T-helper 2 cell treated with Interferon-gamma antibody and Interleukin-4, amounts not matched to agents 100 ng/mL and 5 ng/mL, for 36 hours (primary cell): ENCODE measurements around the gene ACP6. TPM values are rescaled to one million over a fixed set of nuclear protein-coding genes. Genes with fewer than 3 reads are reported as not detected.
"Not testable (repeated sequence)": the region's sequence is repeated elsewhere in the genome, so short reads cannot be mapped to it uniquely, and the experiment has no call there.

Source experiments
- intact Hi-C: fragments of 100-400 bp; cut with micrococcal nuclease; formaldehyde crosslinking; loops from one replicate; pipeline ENCODE4 v1.15.1; 2023
- total RNA-seq: library from RNA; stranded (reverse); gene quantifications from 2 replicates; pipeline ENCODE4 v1.2.3, GENCODE V29; 2022

ACP6 gene
- total RNA-seq, result 10.2 and 12.7 TPM in 2 replicates

DNA sequence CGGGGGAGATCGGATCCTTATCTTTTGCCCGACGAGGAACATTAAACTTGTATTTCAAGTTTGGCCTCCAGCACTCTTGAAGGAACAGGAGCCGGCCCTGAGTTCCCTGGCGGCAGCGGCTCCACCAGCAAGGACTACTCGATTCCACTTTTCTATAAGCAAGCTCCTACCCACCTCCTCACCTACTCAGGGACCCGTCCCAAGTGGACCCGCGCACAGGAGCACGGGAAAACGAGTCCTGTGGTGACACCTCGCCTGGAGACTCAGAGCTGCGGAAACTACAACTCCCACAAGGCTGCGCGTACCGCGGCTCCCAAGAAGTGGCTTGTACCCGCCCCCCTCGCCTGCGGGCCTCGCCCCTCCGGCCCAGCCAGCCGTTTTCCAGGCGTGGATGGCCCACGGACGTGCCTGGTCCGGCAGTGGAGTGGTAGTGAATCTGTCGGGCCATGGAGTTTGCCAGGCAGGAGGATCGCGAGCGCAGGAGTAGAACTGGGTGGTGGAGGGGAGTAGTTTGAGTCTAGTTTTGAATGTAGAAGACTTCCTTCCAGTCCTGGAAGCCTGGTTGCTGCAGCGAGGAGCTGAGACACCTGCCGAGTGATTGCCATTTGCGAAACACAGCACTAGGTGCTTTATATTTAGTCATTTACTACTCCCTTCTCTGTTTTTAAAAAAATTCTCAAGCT lies at the start of gene ACP6:
Gene ACP6, minus strand, starts transcription at position 206 of the 683 bp plus-strand sequence. CDS start 476 bp downstream, outside the sequence.
- intact Hi-C loops, result loop anchor here (1.0 to 2.0 kb wide), 2 partner anchors 22 to 52 kb away; no protein-coding TSS in a partner anchor

DNA sequence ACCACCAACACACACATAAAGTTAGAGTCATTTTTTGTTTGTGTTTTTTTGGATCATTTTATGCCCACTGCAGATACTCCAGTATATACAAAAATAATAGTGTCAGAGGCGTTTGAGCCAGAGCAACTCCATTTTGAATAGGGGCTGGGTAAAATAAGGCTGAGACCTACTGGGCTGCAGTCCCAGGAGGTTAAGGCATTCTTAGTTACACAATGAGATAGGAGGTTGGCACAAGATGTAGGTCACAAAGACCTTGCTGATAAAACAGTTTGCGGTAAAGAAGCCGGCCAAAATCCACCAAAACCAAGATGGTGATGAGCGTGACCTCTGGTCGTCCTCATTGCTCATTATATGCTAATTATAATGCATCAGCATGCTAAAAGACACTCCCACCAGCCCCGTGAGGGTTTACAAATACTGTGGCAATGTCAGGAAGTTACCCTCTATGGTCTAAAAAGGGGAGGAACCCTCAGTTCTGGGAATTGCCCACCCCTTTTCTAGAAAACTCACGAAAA lies 49.4 kb upstream of the ACP6 start:
- intact Hi-C loops, result loop anchor here (5.0 kb wide), 1 partner anchor 173 kb away; no protein-coding TSS in a partner anchor

DNA sequence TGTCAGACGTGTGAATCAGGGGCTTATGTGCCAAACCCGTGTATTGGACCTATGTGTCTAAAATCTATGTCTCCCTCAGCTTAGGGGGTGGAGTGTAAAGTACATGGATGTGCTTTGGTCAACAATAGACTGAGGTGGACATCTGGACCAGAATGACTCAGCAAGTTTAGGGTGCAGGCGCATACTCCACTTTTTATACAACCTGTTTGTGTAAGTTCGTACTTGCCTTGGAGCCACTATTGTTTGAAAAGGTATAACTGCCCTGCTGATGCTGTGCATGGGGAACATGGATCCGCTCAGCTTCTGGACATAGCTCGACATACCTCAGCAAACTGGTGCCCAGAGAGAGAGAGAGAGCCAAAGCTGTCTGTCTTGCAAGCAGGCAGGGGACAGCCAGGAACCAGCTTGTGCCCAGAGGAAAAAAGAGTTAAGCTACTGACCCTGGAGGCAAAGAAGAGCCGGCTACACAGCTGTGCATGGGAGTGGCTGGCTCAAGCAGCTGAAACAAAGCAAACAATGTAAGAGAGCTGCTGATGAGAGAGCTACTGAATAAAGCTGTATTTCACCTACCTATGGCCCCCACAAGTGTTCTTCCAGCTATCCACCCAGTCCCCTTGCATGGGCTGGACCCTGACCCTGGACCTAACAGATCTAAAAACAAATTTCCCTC lies 48.8 kb upstream of the ACP6 start:
- intact Hi-C loops, result no loop called here

DNA sequence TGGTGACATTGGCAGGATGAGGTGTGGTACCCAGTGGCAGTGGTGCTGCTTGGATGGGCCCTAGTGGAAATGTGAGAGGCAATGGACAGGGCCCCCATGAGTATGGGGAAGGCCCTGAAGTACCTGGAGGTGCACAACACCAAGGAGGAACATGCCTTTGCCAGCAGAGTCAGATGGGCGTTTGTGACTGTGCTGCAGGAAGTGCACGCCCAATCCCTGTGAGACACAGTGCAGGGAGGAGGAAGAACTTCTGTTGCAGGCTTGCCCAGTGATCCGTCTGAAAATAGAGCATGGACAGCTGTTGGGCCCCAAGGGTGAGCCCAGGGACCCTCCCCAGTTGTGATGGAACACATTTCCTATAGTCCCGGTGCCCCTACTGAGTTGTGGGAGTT lies 47.4 kb upstream of the ACP6 start:
- intact Hi-C loops, result no loop called here

DNA sequence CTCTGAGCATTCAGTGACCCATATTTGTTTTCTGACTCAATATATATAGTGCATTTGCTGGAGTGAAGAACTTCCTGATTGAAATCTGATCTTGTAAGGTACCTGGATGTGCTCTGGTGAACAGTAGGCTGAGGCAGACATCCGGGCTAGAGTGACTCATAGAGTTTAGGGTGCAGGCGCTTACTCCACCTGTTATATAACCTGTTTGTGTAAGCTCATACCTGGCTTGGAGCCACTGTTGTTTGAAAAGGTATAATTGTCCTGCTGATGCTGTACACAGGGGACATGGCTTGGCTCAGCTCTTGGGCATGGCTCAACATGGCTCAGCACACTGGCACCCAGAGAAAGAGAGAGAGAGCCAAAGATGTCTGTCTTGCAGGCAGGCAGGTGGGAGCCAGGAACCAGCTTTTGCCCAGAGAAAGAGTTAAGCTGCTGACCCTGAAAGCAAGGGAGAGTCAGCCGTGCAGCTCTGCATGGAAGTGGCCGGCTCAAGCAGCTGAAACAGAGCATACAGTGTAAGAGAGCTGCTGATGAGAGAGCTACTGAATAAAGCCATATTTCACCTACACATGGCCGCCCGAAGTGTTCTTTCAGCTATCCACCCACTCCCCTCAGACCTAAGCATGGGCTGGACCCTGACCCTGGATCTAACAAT lies 46.9 kb upstream of the ACP6 start:
- intact Hi-C loops, result no loop called here

DNA sequence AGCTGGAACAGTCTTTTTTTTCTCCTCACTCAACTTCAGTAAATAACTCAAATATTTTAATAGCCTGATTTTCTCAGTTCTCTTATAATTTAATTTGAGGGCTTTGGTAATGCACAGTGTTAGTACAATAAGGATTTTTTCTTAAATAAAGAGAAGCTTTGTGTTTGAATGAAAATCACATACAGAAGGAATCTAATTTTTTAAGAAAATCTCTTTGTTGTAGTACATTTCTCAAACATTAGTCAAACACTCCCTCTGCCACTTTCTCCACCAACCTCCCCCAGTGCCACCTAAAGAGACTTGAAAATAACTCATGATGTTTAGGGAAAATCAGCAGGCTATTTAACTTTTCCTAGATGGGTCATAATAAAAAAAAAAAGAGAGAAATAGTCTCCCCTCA lies 42.3 kb upstream of the ACP6 start:
- intact Hi-C loops, result no loop called here

DNA sequence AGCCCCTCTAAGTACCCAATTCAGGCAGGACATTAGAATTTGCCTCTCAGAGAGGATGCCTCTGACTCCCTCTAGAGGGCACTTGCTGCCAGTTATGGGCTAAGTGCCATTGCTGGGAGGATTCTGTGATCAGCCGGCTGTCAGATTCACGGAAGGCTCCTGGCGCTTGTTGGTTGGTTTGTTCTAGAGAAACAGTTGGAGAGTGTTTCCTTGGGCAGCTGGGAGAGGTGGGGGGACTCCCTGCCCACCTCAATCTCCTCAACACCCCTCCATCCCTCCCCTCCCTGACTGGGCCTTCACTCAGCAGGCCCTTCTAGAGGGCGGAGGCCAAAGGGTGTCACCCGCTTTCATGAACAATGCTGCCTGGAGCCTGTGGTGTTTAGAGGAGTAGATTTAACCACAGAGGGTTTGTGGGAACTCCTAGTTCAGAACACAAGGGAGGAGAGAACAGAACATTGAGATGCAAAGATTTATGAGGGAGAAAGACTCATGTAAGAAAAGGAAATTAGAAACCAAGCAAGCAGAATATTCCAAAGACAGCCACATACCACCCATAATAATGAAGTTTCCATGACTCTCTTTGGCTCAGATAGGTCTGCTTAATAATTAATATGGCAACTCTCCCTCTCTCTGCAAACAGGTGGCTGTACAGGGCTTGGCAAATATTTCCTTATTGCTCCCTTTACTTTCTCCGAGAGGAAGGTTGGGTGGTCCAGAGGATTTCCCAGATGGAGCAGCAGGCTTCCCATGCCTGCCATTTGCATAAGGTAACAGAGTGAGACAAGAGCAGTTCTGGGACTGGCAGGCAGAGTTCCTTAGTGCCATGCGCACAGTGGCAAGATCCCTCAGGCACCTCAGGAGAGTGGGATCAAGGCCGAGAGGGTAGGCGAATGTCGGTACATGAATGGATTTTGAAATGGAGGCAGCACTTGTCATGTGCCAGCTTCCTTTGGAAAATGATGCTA lies 30.0 kb upstream of the ACP6 start:
- intact Hi-C loops, result loop anchor here (2.0 kb wide), 2 partner anchors 60 to 190 kb away; no protein-coding TSS in a partner anchor

DNA sequence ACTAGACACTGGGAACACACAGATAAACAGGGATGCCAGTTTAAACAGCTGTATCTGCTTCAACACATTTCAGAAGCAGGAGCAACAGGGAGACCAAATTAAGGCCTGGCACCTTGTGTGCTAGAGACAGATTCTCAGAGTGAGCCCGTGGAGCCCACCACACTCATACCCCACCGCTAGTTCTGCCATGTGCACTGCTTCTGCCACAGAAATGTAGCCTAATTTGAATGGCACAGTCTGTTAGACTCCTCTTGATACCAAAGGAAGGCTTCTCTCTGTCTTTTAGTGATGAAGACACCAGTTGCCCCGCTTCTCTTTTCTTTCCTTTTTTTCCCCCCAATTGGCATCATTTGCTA lies 29.3 kb upstream of the ACP6 start:
- intact Hi-C loops, result loop anchor here (2.0 kb wide), 2 partner anchors 59 to 191 kb away; no protein-coding TSS in a partner anchor

DNA sequence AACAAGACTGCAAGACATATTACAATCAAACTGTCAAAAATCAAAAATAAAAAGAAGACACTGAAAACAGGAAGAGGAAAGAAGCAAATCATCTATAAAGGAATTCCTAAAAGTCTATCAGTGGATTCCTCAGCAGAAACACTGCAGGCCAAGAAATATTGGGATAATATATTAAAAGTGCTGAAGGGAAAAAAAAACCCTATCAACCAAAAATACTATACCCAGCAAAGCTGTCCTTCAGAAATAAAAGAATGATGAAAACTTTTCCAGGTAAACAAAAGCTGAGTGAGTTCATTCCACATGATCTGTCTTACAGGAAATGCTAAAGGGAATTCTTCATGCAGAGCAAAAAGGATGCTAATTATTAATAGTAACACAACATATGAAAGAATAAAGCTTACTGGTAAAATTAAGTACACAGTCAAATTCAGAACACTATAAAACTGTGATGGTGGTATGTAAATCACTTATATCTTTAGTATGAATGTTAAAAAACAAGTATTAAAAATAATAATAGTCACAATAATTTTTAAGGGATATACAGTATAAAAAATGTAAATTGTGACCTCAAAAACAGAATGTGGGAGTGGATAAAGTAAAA lies 12.9 kb upstream of the ACP6 start:
- intact Hi-C loops, result no loop called here

DNA sequence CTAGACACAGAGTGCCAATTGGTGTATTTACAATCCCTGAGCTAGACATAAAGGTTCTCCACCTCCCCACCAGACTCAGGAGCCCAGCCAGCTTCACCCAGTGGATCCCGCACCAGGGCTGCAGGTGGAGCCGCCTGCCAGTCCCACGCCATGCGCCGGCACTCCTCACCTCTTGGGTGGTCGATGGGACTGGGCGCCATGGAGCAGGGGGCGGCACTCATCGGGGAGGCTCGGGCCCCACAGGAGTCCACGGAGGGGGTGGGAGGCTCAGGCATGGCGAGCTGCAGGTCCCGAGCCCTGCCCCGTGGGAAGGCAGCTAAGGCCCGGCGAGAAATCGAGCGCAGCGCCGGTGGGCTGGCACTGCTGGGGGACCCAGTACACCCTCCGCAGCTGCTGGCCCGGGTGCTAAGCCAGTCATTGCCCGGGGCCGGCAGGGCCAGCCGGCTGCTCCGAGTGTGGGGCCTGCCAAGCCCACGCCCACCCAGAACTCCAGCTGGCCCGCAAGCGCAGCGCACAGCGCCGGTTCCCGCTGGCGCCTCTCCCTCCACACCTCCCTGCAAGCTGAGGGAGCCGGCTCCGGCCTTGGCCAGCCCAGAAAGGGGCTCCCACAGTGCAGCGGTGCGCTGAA lies 10.4 kb upstream of the ACP6 start:
- intact Hi-C loops, result not testable (repeated sequence)

DNA sequence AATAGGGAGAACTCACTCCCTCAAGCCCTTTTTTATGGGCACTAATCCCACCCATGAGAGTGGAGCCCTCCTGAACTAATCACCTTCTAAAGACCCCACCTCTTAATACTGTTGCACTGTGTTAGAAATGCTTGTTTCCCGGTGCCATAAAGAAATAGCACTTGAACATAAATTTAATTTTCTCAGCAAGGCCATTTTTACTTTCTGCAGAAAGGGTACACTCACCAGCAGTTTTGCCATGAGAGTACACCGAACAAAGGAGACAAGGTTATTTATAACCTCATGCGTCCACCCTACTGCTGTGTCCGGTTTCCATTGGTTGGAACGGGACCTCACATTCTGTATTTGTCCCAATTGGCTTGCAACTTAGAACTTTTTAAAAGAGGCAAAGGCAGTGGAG lies 7.4 kb upstream of the ACP6 start:
- intact Hi-C loops, result not testable (repeated sequence)

DNA sequence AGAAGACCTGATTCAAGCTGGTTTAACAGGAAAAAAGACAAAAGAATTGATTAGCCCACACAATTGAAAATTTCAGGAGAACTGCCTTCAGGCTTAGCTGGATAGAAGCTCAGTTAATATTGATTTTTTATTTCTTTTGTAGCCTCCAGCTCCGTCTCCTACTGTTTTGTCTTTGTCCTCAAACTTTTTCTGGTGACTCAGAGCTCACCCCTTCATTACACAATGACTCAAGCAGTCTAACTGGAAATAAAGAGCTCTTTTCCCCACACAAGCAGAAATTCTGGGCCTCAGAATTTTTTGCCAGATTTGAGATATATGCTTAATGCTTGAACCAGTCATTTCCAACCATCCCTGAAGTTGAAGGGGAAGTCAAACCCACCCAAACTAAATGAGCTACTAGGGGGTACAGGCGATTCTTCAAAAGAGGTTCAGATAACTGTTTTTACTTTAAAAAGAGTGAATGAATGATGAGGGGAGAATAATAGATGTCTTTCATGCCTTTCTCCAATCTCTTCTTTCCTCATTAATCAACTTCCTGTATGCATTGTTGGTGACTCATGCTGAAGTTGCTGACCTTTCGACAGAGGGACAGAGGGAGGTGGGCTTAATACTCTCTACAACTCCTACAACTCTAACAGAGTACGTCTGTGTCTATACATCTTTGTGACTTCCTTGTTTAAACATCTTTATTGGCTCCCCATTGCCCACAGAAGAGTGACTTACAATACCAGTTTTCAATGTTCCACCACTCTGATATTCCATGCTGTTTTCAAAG lies 6.2 kb upstream of the ACP6 start:
- intact Hi-C loops, result no loop called here

DNA sequence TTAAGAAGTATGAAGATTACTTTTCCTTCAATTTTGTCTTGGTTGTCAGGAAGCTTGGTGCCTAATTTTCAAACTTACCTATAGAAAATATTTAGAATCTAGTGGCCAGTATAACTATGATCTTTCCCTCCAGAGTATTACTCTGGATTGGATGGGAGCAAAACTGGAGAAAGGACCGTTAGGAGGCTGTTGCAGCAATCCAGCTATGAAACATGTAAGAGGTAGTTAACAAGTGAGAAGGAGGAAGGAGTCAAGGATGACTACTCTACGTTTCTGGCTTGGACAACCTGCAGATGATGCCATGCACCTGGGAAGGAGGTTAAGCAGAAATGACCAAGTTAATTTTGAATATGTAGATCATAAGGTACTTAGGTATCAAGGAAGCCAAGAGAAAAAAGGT lies 3.5 kb upstream of the ACP6 start:
- intact Hi-C loops, result no loop called here

DNA sequence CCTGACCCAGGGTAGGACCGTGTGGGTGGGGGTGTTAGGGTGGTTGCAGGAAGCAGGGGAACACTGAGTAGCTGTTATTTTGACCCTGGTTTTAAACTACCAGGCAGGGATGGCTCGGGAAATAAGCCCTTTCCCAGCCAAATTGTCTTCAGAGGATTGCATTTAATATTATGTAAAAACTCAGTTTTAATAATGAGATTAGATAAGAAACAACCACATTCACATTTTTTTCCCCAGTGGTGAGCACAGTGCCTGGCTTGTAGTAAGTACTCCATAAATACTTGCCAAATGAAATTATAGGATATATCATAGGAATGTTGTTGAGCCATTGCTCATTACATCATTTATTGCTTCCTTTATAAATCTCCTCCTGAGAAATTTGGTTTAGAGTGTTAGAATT lies 3.1 kb upstream of the ACP6 start:
- intact Hi-C loops, result no loop called here

DNA sequence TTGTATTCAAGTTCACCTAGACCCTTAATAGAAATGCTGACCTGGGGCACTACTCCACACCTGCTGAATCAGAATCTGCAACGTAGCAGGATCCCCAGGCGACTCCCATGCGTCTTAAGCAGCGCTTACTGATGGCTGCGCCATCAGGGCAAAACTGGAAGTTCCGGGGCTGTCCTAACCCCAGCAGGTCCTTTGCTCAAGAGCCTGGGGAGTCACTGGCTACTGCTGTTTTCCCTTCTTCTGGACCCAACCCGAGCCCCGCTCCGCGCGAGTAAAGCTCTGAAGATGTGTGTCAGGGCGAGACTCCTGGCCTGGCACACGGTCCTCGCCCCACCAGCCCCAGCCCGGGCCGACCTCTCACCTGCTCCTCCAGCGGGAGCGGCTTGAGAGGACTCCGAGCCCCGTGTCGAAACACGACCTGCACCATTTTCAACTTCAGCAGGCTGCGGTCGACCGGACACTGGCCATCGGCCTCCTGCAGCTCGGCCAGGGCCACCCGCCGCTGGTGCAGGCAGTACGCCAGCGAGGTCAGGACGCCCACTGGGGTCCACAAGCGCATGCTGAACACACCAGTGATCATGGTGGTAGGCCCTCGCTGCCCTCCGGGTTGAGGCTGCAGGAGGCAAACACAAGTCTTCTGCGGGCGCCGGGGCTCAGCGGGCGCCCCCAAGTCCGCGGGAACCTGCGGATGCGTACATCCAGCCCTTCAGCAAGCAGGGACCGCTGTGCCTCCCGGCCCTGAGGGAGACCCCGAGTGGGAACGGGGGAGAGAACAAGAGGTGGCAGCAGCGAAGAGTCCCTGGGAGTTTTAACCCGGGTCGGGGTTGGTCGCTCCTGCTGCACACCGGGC lies 630 bp downstream of the ACP6 start:
- intact Hi-C loops, result loop anchor here (1.0 to 2.0 kb wide), 2 partner anchors 21 to 51 kb away; no protein-coding TSS in a partner anchor

DNA sequence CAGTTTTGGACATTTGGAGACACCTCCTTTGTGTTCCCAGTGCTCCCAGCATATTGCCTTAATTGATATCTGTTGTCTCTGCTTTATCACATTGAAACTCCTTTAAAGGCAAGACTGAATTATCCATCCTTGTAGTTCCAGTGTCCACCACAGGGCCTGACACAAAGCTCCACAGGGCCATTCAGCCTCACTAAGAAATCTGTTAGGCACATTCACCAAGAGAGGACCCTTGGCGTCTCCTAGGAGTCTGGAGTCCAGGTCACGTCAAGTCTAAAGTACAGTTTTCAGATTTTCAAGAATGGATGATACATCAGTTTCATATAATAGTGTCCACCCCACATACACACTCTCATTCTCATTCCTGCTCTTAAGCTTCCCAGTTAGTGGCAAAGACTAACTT lies 4.8 kb downstream of the ACP6 start:
- intact Hi-C loops, result no loop called here

DNA sequence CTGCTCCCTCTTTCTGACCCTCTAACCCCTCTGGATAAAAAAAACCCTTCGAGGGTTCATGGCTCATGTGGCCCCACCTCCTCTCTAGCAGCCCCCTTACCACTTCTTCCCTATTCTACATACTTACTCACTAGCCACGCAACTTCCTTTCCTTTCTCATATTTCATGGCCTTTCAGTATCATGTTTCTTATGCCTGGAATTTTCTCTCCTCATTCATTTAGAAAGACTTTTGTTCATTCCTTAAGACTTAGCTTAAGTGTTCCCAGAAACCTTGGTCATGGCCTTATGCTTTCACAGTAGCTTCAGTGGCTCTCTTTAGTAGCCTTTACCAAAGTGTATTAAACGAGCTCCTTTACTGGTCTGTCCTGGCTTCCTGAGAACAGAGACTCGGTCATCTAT lies 6.1 kb downstream of the ACP6 start:
- intact Hi-C loops, result no loop called here

DNA sequence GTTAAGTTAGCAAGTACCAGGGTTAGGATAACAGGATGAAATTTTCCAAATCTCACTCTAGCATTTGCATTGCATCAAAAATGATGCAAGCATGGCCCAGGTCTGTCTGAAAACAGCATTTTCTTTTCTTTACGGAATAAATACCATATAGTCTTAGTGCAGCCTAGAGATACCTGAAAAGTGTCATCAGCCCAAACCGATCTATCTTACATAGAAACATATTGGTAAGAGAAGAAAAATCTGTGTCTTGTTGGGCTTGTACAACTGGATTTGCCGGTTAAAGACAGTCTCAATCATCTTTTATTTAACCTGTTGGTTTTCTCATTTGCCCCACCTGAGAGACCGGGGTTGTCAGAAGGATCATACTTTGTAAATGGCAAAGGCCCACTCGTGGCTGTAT lies 15.8 kb downstream of the ACP6 start:
- intact Hi-C loops, result no loop called here
